GM18520 (cell line): ENCODE measurements around the gene GNG10.
"Not testable (repeated sequence)": the region's sequence is repeated elsewhere in the genome, so short reads cannot be mapped to it uniquely, and the experiment has no call there.

ENCODE experiments used
- ATAC-seq: cut with Tn5 transposase; IDR thresholded peaks from one replicate; pipeline ENCODE4 v1.9.1; 2021; ENCODE audit not compliant: unreplicated experiment

Gene GNG10

DNA sequence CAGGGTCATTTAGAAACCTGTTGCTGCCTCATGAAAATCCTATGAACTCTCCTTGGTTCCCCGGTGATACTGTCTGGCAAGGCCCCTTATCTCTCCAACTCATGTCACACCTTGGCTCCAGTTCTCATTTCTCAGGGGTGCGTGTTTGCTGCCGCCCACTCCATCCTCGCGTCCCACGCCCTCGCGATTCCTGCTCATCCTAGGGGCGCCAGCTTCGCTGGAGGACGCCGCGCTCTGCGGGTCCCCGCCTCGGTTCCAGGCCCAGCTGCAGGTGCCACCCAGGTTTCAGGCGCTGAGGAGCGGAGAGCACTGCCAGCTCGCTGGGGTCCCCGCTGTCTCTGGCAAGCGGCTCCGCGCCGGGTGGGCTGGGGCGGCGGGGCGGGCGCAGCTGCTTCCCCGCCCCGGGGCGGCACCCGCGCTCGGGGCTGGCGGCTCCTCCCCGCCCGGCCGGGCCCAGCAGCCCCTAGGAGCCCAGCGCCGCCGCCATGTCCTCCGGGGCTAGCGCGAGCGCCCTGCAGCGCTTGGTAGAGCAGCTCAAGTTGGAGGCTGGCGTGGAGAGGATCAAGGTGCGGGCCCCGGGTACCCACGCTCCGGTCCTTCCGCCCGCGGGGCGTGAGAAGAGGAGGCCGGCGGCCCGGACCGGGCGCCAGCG lies at the start of gene GNG10:
GNG10 (plus strand) TSS at position 456 of the 652 bp plus-strand sequence; CDS start at position 486, 30 bp downstream.
- peak; percentile 66 for ATAC-seq

DNA sequence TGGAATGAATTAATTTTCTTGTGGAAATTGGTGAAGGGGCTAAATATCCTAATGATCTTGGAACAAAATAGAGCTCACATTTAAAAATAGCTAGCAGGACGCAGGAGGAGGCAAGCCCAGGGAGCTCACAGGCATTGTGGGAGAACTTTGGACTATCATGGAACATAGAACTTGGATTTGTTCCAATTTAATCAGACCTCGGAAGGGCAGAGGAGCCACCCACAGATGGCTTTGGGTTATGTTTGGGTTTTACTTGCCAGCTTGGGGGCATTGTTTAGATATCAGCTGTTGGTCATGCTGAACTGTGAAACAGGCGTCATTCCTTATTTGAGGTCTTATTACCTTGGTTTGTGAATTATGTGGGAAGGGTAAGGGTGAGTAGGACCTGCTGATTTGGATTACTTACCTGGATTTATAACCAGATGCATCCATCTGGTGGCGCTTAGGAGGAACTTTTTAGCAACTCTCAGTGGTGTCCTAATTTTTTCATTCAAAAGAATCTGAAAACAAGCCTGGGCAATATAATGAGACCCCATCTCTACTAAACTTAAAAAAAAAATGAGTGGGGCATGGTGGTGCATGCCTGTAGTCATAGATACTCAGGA lies 47.9 kb upstream of the GNG10 start:
- no peak for ATAC-seq

DNA sequence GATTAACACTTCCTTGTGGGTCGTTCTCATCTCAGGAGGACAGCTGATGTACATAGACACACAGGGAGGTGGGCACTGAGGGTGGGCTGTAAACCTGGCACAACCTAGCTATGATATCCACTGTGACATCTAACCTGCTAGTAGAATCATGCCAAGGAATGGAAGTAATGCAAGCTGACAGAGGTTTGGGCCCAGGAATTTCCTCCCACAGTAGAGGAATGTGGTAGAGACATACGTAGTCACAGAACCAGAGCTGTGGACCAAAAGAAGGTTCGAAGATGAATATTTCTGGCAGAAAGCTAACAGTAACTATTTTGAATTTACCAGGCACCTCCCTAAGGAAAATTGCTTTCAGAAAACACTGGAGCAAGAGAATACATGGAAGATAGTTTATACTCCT lies 45.5 kb upstream of the GNG10 start:
- no peak for ATAC-seq

DNA sequence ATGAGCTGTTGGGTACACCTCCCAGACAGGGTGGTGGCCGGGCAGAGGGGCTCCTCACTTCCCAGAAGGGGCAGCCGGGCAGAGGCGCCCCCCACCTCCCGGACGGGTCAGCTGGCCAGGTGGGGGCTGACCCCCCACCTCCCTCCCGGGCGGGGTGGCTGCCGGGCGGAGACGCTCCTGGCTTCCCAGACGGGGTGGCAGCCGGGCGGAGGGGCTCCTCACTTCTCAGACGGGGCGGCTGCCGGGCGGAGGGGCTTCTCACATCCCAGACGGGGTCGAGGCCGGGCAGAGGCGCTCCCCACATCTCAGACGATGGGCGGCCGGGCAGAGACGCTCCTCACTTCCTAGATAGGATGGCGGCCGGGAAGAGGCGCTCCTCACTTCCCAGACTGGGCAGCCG lies 44.1 kb upstream of the GNG10 start:
- not testable (repeated sequence) for ATAC-seq

DNA sequence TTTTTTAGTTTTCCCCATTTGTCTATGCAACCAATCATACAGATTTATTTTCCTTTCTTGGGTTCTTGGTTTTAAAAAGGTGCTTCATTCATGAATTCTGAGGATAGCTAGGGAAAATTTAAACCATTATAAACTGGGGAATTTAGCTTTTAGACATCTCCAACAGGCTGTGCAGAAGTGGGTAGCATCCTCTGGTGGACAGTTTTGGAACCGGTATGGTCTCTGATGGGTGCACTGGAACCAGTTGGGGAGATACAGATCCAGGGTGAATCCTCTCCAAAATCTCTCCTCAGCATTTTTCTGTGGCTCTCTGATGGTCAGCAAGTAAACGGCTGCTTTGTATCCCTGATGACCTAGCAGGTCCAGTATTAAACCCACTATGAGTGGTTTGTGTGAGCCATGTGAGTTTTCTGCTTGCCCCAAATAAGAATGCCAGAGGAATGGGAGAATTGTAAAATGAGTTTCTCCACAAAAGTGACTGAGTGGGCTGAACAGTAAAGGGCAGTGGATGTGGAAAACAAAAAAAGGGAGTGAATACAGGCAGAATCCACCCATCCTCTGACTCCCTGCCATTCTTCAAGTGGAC lies 39.4 kb upstream of the GNG10 start:
- no peak for ATAC-seq

DNA sequence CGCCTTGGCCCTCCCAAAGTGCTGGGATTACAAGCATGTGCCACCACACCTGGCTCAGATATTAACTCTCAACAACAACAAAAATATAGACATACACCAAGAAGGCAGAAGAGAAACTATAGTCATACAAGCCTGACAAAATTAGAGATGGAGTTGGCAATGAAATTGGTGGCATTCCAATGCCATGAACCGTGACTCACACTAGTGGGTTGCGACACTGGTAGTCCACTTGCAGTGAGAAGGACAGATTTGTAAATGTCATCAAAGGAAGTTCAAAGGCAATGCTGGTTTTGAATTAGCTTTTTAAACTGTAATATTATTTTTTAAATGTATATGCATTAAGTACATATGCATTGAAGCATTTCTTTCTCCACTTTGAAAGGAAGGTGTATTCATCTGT lies 38.8 kb upstream of the GNG10 start:
- no peak for ATAC-seq

DNA sequence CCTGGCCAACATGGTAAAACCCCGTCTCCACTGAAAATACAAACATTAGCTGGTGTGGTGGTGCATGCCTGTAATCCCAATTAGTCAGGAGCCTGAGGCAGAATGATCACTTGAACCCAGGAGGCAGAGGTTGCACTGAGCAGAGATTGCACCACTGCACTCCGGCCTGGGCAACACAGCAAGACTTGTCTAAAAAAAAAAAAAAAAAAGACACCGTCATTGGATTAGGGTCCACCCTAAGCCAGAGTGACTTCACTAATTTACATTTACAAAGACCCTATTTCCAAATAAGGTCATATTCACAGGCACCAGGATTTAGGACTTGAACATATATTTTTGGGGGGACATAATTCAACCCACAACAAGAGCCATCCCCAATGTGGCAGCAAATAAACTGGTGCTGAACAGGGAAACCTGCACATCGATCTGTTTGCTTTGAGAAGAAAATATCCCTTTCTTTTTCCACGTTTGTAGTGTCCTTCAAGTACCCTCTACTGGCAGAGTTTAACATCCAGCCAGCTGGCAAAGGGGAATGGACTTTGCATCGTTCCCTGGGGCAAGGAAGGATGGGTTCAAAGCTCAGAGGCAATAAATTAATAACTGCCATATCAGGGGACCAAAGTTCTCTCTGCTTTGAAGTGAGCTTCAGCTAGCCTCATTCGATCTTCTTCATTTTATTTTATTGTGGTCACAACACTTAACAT lies 34.0 kb upstream of the GNG10 start:
- ATAC-seq, result no peak

DNA sequence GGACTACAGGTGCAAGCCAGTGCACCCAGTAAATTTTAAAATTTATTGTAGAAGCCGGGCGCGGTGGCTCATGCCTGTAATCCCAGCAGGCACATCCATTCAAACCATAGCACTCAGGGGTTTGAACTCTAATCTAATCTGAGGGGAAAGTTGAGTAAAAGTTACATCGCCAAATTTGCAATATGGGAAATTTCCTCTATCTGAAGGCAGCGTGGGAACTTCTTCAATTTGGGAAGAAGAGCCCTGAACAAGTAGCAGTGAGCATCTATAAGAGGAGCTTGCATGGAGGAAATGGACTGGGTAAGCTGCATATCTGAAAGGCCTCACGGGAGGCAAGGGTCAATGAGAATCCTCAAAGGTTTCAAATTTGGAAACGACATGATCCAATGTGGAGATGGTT lies 33.0 kb upstream of the GNG10 start:
- ATAC-seq, result no peak

DNA sequence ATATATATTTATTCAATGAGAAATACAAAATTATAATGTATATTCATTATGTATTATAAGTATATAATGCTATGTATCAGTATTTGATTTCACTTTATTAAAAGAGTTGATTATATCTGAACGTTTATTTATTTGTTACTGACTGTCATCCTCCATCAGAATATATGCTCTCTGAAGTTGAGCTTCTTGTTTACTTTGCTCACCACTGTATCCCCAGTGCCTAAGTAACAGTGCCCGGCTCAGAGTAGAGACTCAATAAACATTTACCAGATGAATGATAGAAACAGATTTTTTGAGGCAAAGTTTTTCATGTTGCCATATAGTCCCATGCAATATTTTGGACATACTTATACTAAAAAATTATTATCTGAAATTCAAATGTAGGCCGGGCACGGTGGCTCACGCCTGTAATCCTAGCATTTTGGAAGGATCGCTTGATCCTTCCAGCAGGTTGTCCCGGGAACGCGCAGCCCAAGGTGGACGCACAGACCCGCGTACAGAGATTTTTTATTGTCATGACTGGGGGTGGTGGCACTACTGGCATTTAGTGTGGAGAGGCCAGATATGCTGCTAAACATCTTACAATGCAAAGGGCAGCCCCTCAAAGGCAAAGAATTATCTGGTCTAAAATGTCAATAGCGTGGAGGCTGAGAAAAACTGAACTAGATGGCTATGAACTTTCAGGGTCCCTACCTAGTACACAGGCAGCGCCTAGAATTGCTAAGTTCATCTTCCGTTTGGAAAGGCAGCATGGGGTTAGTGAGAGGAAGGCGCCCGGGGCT lies 31.0 kb upstream of the GNG10 start:
- no peak for ATAC-seq

DNA sequence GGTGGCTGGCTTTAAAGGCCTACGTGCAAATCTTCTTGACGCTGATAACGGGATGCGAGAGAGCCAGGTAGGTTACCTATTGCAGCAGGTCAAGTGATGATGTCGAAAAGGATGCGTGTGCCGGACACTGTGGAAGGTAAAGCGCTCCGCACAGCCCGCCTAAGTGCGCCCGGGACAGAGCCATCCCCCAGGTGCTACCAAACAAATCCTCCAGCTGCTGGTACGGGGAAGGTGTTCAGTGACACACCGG lies 30.5 kb upstream of the GNG10 start:
- no peak for ATAC-seq

DNA sequence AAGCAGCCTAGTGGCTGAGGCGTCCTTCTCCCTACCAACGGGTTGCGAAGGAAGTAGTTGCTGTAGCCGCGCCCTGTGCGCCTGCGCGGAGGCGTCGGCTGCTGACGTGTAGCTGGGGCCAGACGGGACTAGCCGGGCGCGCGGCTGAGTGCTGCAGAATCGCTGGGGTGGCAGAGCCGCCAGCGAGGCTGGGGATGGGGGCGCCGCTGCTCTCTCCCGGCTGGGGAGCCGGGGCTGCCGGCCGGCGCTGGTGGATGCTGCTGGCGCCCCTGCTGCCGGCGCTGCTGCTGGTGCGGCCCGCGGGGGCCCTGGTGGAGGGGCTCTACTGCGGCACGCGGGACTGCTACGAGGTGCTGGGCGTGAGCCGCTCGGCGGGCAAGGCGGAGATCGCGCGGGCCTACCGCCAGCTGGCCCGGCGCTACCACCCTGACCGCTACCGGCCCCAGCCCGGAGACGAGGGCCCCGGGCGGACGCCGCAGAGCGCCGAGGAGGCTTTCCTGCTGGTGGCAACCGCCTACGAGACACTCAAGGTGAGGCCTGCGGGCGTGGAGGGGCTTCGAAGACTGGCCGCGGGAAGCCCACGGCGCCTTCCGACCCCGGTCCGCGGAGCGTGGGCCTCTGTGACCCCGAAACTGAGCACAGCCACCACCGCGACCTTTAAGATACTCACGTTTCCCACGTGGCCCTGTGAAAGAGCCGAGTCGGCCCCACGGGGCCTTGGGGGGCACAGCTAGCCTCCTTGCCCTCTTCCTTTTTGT lies 30.0 kb upstream of the GNG10 start, which contains the start of gene DNAJC25:
DNAJC25 (plus strand) TSS at position 121 of the 758 bp plus-strand sequence; CDS start at position 195, 74 bp downstream.
- peak; percentile 95 for ATAC-seq

DNA sequence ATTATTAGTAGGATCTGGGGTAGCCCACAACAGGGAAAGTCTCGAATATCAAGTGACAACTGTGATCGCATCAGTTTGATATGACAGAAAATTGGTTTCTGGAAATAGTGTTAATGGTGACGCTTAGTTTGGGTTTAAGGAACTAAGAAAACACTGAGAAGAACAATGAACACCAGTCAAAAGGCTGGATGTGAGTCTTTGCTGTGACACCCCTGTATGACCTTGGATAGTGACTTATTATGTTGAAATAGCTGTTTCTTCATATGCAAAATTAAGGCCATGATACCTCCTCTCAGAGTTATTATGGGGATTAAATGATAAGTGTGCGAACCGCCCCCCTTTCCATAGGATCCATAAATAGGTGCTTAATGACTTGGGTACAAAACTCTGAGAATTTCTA lies 29.3 kb upstream of the GNG10 start:
- no peak for ATAC-seq

DNA sequence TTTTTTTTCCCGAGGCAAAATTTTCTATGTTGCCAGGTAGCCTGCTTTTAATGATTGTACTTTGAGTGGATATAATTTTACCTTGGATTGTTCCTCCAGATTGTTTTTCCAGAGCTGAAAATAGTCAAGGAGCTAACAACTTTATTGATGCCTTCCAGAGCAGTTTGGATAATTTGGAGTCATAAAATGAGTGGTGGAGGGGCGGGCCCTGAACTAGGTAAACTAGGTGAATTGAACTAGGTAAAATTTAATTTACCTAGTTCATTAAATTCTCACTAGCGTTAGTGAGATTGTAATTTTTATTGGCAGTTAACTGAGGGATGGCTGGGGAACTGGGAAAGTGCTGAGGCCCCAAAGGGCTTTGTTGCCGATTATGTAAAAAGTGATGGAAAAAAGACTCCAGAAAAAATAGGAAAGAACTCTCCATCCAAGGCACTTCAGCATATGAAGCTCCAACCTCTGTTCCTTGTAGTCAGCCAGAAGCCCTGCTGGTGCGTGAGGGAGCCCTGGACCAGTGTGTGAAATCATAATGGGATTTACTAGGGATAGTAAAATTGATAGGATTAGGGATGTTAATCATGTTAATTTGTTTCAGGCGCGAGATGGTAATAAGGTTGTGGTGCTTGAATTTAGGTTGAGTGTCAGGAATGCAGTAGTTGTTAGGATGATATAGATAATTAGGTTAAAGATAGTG lies 28.6 kb upstream of the GNG10 start:
- ATAC-seq, result no peak

DNA sequence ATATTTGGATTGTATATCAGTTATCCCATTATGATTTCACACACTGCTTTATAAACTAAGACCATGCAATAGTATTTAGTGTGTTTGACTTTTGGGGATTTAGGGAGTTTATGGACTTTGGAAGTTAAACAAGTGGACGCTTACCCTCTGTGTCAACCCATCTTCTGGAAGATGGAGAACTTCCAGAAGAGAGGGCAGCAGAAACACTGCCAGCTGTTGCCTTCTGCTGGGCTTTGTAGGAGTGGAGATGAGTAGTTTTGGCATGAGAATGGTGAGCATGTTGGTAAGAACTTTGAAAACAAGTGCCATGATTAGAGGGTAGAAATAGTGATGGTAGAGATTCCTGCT lies 28.0 kb upstream of the GNG10 start:
- no peak for ATAC-seq

DNA sequence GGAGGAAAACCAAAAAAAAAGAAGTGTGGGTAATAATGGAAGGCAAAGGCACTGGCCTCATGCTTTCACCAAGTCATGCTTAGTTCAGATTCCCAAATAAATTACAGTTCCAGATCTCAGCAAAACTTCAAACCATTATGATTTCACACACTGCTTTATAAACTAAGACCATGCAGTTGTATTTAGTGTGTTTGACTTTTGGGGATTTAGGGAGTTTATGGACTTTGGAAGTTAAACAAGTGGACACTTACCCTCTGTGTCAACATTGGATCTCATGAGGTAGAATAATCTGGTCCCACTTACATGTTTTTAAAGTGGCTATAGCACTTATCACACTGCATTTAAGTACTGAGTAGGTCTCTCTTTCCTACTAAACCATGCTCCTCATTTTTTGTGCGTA lies 26.5 kb upstream of the GNG10 start:
- no peak for ATAC-seq

DNA sequence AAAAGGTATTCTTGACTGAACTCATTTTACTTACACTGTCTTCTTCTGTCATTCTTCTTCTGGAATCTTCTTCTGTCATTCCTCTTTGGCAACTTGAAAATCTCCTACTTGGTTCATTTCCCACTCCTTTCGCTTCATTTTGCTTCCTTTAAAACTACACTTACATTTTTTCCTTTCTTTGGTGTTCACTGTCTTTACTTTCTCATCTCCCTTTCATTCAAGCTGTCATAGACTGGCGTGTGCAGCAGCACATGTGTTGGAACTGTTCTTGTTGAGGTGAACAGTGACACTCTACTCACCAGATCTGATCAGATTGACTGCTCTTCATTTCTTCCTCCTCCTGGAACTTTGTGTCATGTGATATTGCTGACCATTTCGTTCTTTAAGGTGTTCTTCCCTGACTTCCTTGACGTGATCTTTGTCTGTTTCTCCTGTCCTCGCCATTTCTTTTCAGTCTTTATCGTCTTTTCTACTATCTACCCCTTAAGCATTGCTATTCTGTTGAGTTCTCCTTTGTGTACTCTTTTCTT lies 23.9 kb upstream of the GNG10 start:
- no peak for ATAC-seq

DNA sequence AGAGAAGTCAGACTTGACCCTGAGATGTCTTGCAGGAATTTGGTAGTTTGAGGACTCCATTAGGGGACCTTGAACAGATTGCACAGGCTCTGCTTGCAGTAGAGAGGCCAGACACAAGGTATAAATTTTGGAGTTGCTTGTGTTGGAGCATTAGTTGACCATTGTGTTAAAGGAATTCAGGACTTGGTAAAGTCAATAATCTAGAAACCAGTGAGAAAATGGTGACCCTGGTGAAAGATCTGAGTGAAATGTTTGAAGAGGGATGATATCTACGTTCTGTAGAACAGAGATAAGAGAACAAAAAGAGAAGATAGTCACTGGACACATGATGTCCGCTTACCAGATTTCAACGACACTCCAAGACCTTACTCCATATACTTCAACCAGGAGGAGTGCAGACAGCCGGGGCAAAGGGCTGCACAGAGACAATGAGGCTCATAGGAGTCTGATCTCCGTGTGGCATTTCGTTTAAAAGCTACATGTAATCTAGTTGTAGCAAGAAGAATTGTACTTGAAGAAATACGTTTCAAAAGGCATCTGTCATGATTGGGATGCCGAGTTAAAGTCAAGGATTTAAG lies 17.1 kb upstream of the GNG10 start:
- no peak for ATAC-seq

DNA sequence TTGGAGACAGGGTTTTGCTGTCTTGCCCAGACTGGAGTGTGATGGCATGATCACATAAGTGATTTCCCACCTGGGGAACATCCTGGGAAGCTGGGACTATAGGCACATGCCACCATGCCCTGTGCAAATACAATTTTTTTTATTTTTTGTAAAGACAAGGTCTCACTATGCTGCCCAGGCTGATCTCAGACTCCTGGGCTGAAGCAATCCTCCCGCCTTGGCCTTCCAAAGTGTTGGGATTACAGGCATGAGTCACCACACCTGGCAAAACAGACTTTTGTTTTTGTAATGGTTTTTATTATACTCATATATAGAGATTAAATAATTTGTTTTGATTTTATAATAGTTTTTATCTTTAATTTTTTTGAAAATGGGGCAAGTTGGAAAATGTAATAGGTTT lies 15.6 kb upstream of the GNG10 start:
- no peak for ATAC-seq

DNA sequence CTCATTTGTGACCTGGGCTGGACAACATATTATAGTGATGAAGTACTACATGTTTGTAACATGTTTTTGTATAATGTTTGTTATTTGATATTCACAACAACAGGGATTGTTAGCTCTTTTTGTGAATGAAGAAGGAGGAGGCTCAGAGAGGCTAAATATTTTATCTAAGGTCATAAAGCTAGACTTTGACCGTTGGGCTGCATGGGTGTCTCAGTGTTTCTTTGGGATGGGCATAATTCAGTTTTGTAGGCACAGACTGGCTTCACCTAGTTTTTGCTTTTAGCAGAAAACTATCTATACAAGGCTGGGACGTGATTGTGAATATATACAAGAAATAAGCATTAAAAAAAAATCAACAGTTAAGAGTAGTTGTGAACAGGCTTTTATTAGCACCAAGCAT lies 15.0 kb upstream of the GNG10 start:
- no peak for ATAC-seq

DNA sequence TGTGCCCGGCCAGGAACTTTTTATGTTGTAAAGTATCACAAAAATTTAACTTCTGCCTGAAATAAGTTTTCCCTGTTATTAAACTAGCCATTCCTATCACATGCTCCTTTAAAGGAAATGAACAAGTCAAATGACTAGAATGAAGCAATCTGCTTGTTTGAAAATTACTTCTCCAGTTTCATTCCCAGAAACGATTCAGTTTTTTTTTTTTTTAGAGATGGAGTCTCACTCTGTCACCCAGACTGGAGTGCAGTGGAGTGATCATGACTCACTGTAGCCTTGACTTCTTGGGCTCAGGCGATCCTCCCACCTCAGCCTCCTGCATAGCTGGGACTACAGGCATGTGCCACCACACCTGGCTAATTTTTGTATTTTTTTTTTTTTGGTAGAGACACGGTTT lies 13.3 kb upstream of the GNG10 start:
- no peak for ATAC-seq
